Testis (tissue), 2 donors: ENCODE measurements around the gene INPP5K.

Source experiments
- CTCF ChIP-seq, 3 experiments: fragments of 450-650 bp in 2 of 3; fragments of 200-600 bp in 1 of 3; sonication (generic) in 1 of 3; IDR thresholded peaks; one replicate each; pipeline ENCODE4 v1.5.1; 2016 to 2019; ENCODE audit warnings: antibody characterized with exemption in 3 of 3, mild to moderate bottlenecking in 2 of 3, moderate library complexity in 1 of 3
- POLR2A ChIP-seq: fragments of 450-650 bp; IDR thresholded peaks from one replicate; pipeline ENCODE4 v1.6.1; 2017; ENCODE audit warnings: antibody characterized with exemption, mild to moderate bottlenecking, moderate library complexity

GRCh38 chr17:1470755-1471462, 45.5 kb downstream of the INPP5K start:
- no peak for TF ChIP-seq CTCF (IDR thresholded peaks at IDR 0.05)
- no peak for TF ChIP-seq POLR2A
